ENCODE measurements around the gene NKAIN1. TPM values are rescaled to one million over a fixed set of nuclear protein-coding genes. Genes with fewer than 3 reads are reported as not detected.
"Not testable (repeated sequence)": the region's sequence is repeated elsewhere in the genome, so short reads cannot be mapped to it uniquely, and the experiment has no call there.

NKAIN1 gene
- total RNA-seq, 4 donors from 2014 or later, result not detected

DNA sequence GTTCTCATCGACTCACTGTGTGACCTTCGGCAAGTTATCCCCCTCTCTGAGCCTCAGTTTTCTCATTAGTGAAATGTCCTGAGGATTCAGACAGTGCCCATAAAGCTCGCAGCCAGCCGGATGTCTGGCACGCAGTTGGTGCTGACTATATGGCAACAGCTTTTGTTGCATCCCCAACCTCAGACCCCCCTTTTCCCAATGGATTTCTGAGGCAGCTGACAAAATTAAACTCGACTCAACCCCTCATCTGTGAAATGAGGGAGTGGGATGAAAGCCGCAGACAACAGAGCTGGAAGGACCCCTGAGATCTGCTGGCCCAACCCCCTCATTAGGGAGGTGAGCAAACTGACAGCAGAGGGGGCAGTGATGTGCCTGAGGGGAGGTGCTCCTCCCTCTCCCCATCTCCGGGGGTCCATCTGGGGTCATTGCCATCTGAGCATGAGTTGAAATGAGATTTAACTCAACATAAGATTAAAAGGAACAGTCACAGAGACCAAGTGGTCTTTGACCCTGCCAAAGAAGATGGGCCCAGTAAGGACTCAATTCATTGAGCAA lies 40.4 kb downstream of the NKAIN1 start:
- no peak for TF ChIP-seq CTCF (IDR thresholded peaks at IDR 0.05)
- TF ChIP-seq POLR2A (IDR thresholded peaks at IDR 0.05), result no peak
- TF ChIP-seq EP300 (IDR thresholded peaks at IDR 0.05), result no peak
- Histone ChIP-seq H3K27me3 (no peaks in the 10 kb centered on the region), H3K36me3 (no peaks in the 10 kb centered on the region), H3K9me3 (no peaks in the 10 kb centered on the region), H3K27ac (no peak overlapping the region), H3K4me1 (no peaks in the 10 kb centered on the region), H3K4me3 (no peak overlapping the region)
- no peak for DNase-seq (ENCODE audit: low spot score in 2 of 2)
- 55 to 63% methylated on average over 8 of the region's 8 CpGs for WGBS, 2 donors

GRCh38 chr1:31198600-31198999 lies 41.1 kb downstream of the NKAIN1 start:
- 57% methylated on average over 7 of the region's 7 CpGs for WGBS, 2 donors
- H3K27me3 ChIP-seq, result no peaks in the 10 kb centered on the region
- no peaks in the 10 kb centered on the region for H3K36me3 ChIP-seq
- no peak overlapping the region for H3K27ac ChIP-seq
- H3K4me3 ChIP-seq, result no peak overlapping the region
- DNase-seq (ENCODE audit: low spot score in 2 of 2), result no peak
- TF ChIP-seq EP300 (IDR thresholded peaks at IDR 0.05) (no peak), POLR2A (IDR thresholded peaks at IDR 0.05) (no peak), CTCF (IDR thresholded peaks at IDR 0.05) (no peak)
- H3K4me1 ChIP-seq, result no peaks in the 10 kb centered on the region
- no peaks in the 10 kb centered on the region for H3K9me3 ChIP-seq

DNA sequence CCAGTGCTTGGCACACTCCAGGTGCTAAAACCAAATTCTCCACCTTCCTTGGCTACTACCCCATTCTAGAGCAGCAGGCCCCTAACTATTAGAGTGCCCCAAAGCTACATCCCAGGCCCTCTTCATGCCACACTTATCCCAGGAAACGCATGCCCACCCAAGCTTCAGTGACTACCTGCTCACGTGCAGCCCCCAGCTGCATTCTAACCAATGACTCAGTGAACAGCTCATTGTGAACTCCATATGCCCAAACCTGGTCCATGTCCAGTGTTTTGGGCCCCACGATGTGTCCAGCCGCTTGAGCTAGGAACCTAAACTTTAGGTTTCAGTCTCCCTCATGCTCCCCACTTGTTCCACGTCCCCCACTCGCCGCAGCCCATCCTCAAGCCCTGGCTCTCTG lies 41.5 kb downstream of the NKAIN1 start:
- Histone ChIP-seq H3K27ac (no peak overlapping the region), H3K4me1 (no peaks in the 10 kb centered on the region), H3K4me3 (no peak overlapping the region), H3K9me3 (no peaks in the 10 kb centered on the region), H3K36me3 (no peaks in the 10 kb centered on the region), H3K27me3 (no peaks in the 10 kb centered on the region)
- 83 to 85% methylated on average over 7 of the region's 7 CpGs for WGBS, 2 donors
- no peak for DNase-seq (ENCODE audit: low spot score in 2 of 2)
- no peak for TF ChIP-seq CTCF (IDR thresholded peaks at IDR 0.05)
- TF ChIP-seq POLR2A (IDR thresholded peaks at IDR 0.05), result no peak
- no peak for TF ChIP-seq EP300 (IDR thresholded peaks at IDR 0.05)

DNA sequence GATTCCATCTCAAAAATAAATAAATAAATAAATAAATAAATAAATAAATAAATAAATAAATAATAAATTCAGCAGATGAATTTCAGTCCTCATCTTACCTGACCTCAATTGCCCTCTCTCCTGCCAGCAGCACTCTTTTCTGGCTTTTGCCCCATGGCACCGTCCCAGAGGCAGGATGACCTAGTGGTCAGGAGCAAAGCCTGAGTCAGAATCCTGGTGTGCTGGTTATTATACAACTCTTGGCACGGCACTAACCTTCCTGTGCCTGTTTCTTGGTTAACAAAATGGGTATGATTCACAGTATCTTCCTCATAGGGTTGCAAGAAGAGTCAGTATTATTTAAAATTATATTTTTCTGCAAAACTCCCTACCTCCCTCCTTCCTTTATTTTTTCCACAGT lies 43.0 kb downstream of the NKAIN1 start:
- Histone ChIP-seq H3K27me3 (no peaks in the 10 kb centered on the region), H3K4me3 (no peak overlapping the region), H3K4me1 (no peaks in the 10 kb centered on the region), H3K9me3 (no peaks in the 10 kb centered on the region), H3K36me3 (no peaks in the 10 kb centered on the region), H3K27ac (no peak overlapping the region)
- DNase-seq (ENCODE audit: low spot score in 2 of 2), result no peak
- 69 to 70% methylated on average over 2 of the region's 2 CpGs for WGBS, 2 donors
- TF ChIP-seq EP300 (IDR thresholded peaks at IDR 0.05) (no peak), CTCF (IDR thresholded peaks at IDR 0.05) (no peak), POLR2A (IDR thresholded peaks at IDR 0.05) (no peak)

GRCh38 chr1:31195267-31195666 lies 44.4 kb downstream of the NKAIN1 start:
- H3K36me3 ChIP-seq; H3K4me3 ChIP-seq; H3K27me3 ChIP-seq; DNase-seq (ENCODE audit: low spot score in 2 of 2); H3K4me1 ChIP-seq; H3K9me3 ChIP-seq; H3K27ac ChIP-seq: not testable (repeated sequence)
- WGBS, 2 donors, result 84 to 86% methylated on average over 10 of the region's 10 CpGs

DNA sequence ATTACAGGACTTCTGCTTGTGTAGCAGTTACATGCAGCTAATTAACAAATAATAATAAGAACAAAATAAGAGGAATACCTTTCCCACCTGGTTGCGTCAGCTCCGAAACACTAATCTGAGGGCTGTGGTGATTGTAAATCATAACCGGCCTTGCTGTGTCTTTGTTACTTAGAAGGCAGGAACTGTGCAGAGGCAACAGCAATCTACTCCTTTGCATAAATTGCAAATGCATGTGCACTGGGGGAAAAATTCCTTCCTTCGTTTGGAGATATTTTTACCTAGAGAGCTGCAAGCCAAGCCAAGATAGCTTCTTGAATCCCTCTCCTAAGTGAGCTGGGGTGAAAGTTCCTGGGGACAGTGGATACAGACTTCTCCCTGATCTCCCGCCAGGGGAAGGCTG lies 46.0 kb downstream of the NKAIN1 start:
- no peak overlapping the region for H3K27ac ChIP-seq
- WGBS, 2 donors, result 69 to 75% methylated on average over 5 of the region's 5 CpGs

More for the DNA sequence above, 46.0 kb downstream of the NKAIN1 start:
- Histone ChIP-seq H3K27me3 (no peaks in the 10 kb centered on the region), H3K36me3 (no peaks in the 10 kb centered on the region), H3K4me1 (no peaks in the 10 kb centered on the region), H3K9me3 (no peaks in the 10 kb centered on the region), H3K4me3 (no peak overlapping the region)
- no peak for TF ChIP-seq EP300 (IDR thresholded peaks at IDR 0.05)
- no peak for DNase-seq (ENCODE audit: low spot score in 2 of 2)
